Activated CD8-positive, alpha-beta memory T cell treated with anti-CD3 and anti-CD28 coated beads, Interleukin-2, amount 50 U/mL, for 1 hour (primary cell): ENCODE measurements around the gene IQGAP2.
A peak's percentile ranks its signal among the peaks of the same experiment; 100 is the strongest.
"Not testable (repeated sequence)": the region's sequence is repeated elsewhere in the genome, so short reads cannot be mapped to it uniquely, and the experiment has no call there.

Experiments used
- DNase-seq: peaks from one replicate; pipeline ENCODE4 v3.0.0-alpha.2; 2020; ENCODE audit errors: extremely low read depth

The IQGAP2 gene

DNA sequence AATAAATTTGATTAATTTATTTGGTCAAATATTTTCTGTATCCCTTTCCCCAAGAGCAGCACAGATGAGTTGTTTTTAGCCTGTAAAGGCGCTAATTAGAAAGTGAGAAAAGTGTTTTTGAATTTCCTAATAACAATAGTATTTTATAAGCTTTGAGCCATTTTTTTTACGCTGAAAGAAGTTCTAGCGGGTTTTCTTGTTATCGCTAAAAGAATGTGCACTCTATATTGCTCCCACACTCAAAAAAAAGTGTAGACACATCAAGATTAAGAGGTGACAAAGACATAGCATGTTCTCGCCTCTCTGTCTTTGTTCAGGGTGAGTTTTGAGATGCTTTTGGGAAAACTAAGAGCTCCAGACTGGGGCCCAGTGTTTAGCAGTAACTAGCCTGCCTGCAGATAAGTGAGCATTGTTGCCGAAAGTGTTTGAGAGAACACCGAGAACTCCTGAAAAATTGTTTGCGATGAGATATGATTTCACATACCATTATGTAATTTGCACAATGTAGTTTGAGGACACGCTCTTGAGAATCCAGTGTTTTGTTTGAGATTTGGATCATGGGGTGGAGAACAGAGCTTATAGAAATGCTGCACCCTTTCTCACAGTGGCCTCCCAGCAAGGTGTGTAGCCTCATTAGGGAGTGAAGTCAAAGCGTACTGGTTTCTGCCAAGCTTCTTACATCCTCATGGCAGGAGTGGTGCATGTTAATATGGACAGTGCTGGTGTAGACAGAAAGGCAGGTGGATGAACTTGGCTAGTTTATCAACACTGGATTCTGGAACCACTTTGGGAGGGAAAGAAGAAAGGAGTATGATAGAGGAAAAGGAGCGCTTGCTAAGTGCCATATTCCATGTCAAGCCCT, 314.4 kb downstream of the IQGAP2 start:
- DNase-seq, result no peak

- DNase-seq, result no peak
Observed at GRCh38 chr5:76718381-76718832, 315.3 kb downstream of the IQGAP2 start.

DNA sequence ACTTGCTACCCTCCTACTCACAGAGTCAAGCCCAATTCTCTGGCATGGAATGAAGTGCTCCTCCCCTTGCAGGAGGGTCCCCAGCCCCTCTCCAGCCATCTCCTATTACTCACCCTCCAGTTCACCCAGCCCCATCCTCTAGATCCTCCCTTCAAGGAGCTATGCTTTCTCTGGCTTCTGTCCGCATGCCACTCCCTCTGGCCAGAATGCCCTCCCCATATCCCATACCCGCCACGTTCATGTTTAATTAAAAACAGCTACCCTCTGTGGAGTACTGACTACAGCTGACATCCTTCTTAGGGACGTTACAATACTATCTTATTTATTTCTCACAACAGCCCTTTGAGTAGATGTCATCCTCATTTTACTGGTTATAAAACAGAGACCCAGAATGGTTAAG, 315.8 kb downstream of the IQGAP2 start:
- DNase-seq, result no peak

GRCh38 chr5:76720988-76721569, 318.0 kb downstream of the IQGAP2 start:
- no peak for DNase-seq

GRCh38 chr5:76723266-76723665, 320.2 kb downstream of the IQGAP2 start:
- DNase-seq, result no peak

GRCh38 chr5:76723906-76724305, 320.8 kb downstream of the IQGAP2 start:
- DNase-seq, result no peak

GRCh38 chr5:76724871-76725270, 321.8 kb downstream of the IQGAP2 start:
- no peak for DNase-seq

- DNase-seq, result no peak
Observed at GRCh38 chr5:76728965-76729364, 325.9 kb downstream of the IQGAP2 start.

DNA sequence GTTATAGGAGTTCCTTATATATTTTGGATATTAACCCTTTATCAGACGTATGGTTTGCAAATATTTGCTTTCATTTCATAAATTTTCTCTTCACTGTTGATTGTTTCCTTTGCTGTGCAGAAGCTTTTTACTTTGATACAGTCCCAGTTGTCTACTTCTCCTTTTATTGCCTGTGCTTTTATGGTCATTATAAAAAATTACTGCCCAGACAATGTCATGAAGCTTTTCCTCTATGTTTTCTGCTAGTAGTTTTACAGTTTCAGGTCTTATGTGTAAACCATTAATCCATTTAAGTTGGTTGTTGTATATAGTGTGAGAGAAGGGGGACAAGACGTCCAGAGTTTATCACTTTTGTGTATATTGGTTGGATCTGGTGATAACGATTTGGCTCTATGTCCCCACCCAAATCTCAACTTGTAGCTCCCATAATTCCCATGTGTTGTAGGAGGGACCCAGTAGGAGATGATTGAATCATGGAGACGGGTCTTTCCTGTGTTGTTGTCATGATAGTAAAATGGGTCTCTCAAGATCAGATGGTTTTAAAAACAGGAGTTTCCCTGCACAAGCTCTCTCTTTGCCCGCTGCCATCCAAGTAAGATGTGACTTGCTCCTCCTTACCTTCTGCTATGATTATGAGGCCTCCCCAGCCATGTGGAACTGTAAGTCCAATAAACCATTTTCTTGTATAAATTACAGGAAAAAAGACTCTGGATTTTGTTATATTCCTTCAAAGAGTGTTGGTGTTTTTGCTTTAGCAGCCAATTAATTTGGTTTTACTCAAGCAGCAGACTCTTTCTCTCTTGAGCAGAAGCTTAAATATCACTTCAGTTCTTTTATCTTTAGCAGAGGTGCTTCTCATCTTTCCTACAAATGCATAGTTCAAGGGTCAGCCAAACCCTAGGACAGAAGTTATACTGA, 326.5 kb downstream of the IQGAP2 start:
- DNase-seq, result no peak

DNA sequence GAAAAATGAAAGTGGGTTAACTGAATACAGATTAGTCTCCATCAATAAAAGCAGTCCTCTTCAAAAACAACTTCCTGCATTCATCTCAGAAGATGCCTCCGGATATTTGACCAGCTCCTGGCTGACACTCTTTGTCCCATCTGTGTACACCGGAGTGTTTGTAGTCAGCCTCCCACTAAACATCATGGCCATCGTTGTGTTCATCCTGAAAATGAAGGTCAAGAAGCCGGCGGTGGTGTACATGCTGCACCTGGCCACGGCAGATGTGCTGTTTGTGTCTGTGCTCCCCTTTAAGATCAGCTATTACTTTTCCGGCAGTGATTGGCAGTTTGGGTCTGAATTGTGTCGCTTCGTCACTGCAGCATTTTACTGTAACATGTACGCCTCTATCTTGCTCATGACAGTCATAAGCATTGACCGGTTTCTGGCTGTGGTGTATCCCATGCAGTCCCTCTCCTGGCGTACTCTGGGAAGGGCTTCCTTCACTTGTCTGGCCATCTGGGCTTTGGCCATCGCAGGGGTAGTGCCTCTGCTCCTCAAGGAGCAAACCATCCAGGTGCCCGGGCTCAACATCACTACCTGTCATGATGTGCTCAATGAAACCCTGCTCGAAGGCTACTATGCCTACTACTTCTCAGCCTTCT, 329.4 kb downstream of the IQGAP2 start:
- no peak for DNase-seq

- peak; percentile 36 for DNase-seq
Observed at GRCh38 chr5:76733049-76733417, 329.9 kb downstream of the IQGAP2 start.

DNA sequence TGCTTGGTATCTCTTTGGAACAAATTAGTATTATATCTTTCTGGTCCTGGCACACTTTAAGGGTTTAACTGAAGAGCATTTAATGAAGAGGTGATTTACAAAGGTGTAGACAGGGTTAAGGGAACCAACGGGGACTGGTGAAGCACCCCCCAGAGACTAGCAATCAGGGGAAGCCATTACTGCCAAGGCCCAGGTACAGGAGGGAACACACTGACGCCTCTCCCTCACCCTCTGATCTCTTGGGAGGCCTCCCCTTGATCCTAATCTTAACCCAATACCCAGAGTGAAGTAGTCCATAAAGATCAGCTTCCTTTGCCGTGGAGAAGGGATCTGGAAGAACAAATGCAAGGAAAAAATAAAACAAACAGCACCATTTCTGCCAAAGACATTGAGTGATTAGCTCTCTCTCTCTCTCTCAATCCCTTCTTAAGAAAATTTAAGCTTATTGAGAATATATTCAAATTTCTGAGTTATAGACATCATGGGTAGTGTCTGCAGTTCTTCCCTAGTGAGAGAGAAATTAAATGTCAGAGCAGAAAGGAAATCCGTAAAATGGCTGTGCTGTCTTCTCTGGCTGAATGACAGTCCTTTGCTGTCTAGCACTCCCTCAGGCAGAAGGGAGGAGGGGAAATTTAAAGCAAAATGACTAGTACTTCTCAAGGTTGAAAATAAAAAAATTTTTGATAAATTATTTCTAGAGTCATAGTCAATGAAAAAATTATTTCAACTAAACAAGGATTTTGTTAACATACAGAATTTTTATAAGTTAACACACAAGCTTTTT, 332.9 kb downstream of the IQGAP2 start:
- DNase-seq, result no peak

DNA sequence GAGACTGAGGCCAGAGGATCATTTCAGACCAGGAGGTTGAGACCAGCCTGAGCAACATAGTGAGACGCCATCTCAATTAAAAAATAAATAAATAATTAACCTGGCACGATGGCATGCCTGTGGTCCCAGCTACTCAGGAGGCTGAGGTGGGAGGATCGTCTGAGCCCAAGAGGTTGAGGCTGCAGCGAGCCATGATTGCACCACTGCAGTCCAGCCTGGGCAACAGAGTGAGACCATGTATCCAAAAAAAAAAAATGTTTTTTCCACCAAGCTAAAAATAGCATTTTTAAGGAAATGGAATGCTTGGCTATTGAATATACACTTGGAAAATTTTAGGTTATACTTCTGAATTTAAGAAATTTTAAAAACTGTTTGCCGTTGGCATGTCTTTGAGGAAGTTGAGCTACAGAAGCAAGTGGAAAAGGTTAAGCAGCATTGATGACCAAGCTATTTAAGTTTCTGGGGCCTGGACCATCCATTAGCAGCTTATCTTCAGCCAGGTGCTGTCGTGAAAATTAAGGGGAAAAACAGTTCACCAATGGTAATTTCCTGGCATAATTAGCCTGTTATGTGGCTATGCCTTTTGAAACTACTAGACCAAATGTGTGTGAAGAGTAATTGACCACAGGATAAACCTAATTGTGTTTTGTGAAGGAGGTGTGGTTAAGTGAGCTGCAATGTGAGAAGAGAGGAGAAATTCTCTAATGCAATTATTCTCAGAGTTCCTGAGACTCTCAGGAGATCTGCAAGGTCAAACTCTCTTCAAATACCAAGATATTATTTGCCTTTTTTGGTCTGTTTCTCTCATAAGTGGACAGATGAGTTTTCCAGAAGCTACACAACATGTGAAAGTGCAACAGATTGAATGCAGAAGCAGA, 333.8 kb downstream of the IQGAP2 start:
- no peak for DNase-seq

- no peak for DNase-seq
Observed at GRCh38 chr5:76737846-76738245, 334.8 kb downstream of the IQGAP2 start.

DNA sequence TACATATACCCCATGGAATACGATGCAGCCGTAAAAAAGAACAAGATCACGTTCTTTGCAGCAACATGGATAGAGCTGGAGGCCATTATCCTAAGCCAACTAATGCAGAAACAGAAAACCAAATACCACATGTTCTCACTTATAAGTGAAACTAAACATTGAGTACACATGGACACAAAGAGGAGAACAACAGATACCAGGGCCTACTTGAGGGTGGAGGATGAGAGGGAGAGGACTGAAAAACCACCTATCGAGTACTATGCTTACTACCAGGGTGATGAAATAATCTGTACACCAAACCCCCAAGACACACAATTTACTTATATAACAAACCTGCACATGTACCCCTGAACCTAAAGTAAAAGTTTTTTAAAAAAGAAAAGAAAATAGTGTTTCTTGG, 338.4 kb downstream of the IQGAP2 start:
- DNase-seq, result not testable (repeated sequence)

DNA sequence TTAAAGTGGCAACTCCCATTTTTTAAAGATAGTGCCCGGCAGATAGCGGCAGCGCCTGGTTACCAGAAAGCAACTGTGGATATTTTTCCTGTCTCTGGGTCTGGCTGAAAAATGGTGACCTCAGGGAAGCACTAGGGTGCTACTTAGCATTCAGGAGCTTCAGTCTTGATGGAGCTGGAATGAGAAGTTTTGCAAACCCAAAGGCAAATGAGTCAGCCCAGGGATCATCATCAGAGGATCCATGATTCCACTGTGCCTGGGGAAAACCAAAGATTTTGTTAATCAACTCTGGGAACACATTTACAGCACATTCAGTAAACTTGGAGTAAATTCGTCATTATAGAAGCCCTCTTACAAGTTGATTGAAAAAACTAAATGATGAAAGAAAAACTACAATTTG, 339.5 kb downstream of the IQGAP2 start:
- no peak for DNase-seq

DNA sequence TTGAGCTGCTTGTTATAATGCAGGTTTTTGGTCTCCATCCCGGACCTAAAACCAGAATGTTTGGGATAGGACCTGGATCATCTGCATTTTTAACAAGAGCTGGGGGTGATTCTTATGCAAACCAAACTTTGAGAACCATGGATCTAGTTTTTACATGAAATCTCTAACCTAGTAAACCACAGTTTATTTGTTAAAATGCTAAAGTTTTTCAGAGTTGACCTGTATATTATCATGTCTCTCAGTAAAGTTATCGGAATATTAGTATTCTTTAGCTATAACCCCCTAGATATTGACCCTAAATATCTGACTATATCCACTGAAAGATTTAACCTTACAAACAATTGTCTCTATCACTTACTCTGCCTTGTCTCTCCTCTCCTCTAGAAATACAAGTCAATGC, 341.5 kb downstream of the IQGAP2 start:
- no peak for DNase-seq

- no peak for DNase-seq
Observed at GRCh38 chr5:76745670-76746069, 342.6 kb downstream of the IQGAP2 start.

GRCh38 chr5:76746677-76747076, 343.6 kb downstream of the IQGAP2 start:
- no peak for DNase-seq

DNA sequence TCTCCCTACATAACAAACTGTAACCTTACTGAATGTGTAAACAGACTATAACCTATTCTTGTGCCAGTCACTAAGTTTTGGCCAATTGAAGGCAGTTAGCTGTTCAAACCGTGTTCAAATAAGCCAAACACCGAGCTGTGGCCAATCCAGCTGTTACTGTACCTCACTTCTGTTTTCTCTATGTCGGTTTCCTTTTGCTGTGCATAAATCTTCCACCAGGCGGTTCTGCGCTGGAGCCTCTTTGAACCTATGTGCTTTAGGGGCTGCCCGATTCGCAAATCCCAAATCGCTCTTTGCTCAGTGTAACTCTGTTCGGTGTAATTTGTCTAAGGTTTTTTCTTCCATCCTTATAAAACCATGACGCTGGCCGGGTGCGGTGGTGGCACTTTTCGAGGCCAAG, 344.6 kb downstream of the IQGAP2 start:
- no peak for DNase-seq
